Endodermal cell (in vitro differentiated cells): ENCODE measurements around the gene ABCC1. TPM values are rescaled to one million over a fixed set of nuclear protein-coding genes. Genes with fewer than 3 reads are reported as not detected.

ENCODE experiments used
- DNase-seq: peaks from one replicate; pipeline ENCODE4 v3.0.0-alpha.2; 2017
- H3K27ac ChIP-seq: 2 replicates; pipeline ENCODE4 v1.5.1; 2013; ENCODE audit warnings: mild to moderate bottlenecking, low read depth, low read length, moderate library complexity
- H3K27me3 ChIP-seq: 2 replicates; pipeline ENCODE4 v1.6.1; 2013; ENCODE audit warnings: mild to moderate bottlenecking, low read length, moderate library complexity; ENCODE audit not compliant: insufficient read depth, control insufficient read depth, poor library complexity, severe bottlenecking
- H3K36me3 ChIP-seq: 2 replicates; pipeline ENCODE4 v1.7.0; 2013; ENCODE audit warnings: mild to moderate bottlenecking, low read length, moderate library complexity; ENCODE audit not compliant: control insufficient read depth, insufficient read depth
- H3K4me1 ChIP-seq: one replicate; pipeline ENCODE4 v1.7.0; 2013; ENCODE audit warnings: low read length; ENCODE audit not compliant: control insufficient read depth, insufficient read depth
- H3K4me3 ChIP-seq: 2 replicates; pipeline ENCODE4 v1.5.1; 2013; ENCODE audit warnings: mild to moderate bottlenecking, low read length, moderate library complexity
- H3K9ac ChIP-seq: 2 replicates; pipeline ENCODE4 v1.6.1; 2013; ENCODE audit warnings: mild to moderate bottlenecking, low read length, moderate library complexity; ENCODE audit not compliant: poor library complexity, severe bottlenecking; ENCODE audit errors: extremely low read depth
- H3K9me3 ChIP-seq: 2 replicates; pipeline ENCODE4 v1.6.1; 2013; ENCODE audit warnings: mild to moderate bottlenecking, low read length, moderate library complexity; ENCODE audit not compliant: control insufficient read depth
- H3K27ac Mint-ChIP-seq: 2 replicates; pipeline ENCODE4 v1.8.0; 2020; ENCODE audit warnings: mixed read lengths
- H3K27me3 Mint-ChIP-seq: 2 replicates; pipeline ENCODE4 v1.8.0; 2021; ENCODE audit warnings: mild to moderate bottlenecking, mixed read lengths; ENCODE audit not compliant: insufficient read depth
- H3K36me3 Mint-ChIP-seq: 2 replicates; pipeline ENCODE4 v1.8.0; 2020; ENCODE audit warnings: low read depth, mixed read lengths
- H3K4me1 Mint-ChIP-seq: 2 replicates; pipeline ENCODE4 v1.8.0; 2020; ENCODE audit warnings: mixed read lengths
- H3K4me3 Mint-ChIP-seq: 2 replicates; pipeline ENCODE4 v1.8.0; 2020; ENCODE audit warnings: mild to moderate bottlenecking, moderate library complexity, mixed read lengths
- H3K9me3 Mint-ChIP-seq: 2 replicates; pipeline ENCODE4 v1.8.0; 2020; ENCODE audit warnings: mild to moderate bottlenecking, mixed read lengths
- WGBS, 2 experiments: methylation state at CpG; one replicate each; pipeline versions ENCODE4 v1.1.5 to v1.1.7; 2013; ENCODE audit warnings: missing lambda C conversion rate in 2 of 2, mixed read lengths in 1 of 2; ENCODE audit not compliant: insufficient coverage in 1 of 2, insufficient read length in 1 of 2; 5-methylcytosine and 5-hydroxymethylcytosine counted together
- total RNA-seq, 2 donors: library from RNA; stranded (reverse); fragmentation: NEBNext Ultra II Directional in 1 of 2; extraction: Animal tissue kit (Norgen Biotek cat#: 25700) in 1 of 2; gene quantifications; 2 replicates in 1 of 2; 3 replicates in 1 of 2; pipeline ENCODE4 v1.2.1, GENCODE V29; 2021
- TF ChIP-seq, protein P1 (sequence below): fragments of 200-600 bp; sonication (generic); conservative IDR thresholded peaks from 2 replicates; pipeline ENCODE4 v1.5.0; 2021; ENCODE audit warnings: antibody characterized with exemption, mild to moderate bottlenecking

Gene ABCC1
- total RNA-seq, 2 donors from 2014 or later: 47.1 to 51.2 TPM

DNA sequence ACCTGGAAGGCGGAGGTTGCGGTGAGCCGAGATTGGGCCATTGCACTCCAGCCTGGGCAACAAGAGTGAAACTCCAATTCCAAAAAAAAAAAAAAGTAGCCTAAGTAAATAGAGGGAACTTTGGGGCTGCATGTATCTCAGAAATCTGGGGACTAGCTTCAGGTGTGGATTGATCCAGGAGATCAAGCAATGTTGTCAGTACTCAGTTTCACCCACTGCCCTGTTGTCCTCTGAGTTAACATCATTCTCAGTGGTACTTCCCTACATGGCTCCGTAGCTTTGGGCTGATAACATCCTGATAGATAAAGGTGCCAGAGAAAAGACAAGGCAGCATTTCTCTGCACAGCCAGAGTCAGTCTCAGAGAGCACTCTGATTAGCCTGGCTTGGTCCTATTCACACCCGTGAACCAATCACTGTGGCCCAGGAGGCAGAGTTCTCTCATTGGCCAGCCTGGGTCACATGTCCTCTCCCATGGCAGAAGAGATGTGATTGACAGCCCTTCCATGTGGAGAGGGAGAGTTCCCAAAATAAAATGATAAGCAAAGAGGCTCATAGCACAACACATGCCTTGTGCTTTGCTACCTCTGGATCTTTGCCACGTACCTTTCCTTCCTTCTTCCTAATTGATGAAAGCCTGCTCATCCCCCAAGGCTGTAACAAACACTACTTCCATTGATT lies 99.6 kb downstream of the ABCC1 start:
- H3K36me3 Mint-ChIP-seq: peaks cover 65% of the 10 kb centered on the region
- no peak overlapping the region for H3K9ac ChIP-seq
- H3K36me3 ChIP-seq: peaks cover 57% of the 10 kb centered on the region
- H3K27ac ChIP-seq: no peak overlapping the region
- H3K27me3 Mint-ChIP-seq: no peaks in the 10 kb centered on the region
- WGBS, 2 experiments: 94% methylated on average over 4 to 6 of the region's 6 CpGs
- no peak overlapping the region for H3K4me3 ChIP-seq
- H3K27ac Mint-ChIP-seq: no peak overlapping the region
- no peaks in the 10 kb centered on the region for H3K4me1 Mint-ChIP-seq
- H3K9me3 Mint-ChIP-seq: no peaks in the 10 kb centered on the region
- H3K27me3 ChIP-seq: no peaks in the 10 kb centered on the region
- H3K4me1 ChIP-seq: no peaks in the 10 kb centered on the region
- TF ChIP-seq, protein P1, sequence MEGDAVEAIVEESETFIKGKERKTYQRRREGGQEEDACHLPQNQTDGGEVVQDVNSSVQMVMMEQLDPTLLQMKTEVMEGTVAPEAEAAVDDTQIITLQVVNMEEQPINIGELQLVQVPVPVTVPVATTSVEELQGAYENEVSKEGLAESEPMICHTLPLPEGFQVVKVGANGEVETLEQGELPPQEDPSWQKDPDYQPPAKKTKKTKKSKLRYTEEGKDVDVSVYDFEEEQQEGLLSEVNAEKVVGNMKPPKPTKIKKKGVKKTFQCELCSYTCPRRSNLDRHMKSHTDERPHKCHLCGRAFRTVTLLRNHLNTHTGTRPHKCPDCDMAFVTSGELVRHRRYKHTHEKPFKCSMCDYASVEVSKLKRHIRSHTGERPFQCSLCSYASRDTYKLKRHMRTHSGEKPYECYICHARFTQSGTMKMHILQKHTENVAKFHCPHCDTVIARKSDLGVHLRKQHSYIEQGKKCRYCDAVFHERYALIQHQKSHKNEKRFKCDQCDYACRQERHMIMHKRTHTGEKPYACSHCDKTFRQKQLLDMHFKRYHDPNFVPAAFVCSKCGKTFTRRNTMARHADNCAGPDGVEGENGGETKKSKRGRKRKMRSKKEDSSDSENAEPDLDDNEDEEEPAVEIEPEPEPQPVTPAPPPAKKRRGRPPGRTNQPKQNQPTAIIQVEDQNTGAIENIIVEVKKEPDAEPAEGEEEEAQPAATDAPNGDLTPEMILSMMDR: no peak
- H3K9me3 ChIP-seq: no peaks in the 10 kb centered on the region
- no peak overlapping the region for H3K4me3 Mint-ChIP-seq
- DNase-seq: peak; percentile 61

DNA sequence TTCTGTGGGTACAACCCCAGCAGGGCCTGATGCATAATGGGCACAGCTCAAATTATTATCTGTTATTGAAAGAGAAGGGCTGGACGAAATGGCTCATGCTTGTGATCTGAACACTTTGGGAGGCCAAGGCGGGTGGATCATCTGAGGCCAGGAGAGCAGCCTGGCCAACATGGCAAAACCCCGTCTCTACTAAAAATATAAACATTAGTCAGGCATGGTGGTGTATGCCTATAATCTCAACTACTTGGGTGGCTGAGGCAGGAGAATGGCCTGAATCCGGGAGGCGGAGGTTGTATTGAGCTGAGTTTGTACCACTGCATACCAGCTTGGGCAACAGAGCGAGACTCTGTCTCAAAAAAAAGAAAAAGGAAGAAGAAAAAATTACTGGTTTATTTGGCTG lies 100.7 kb downstream of the ABCC1 start:
- Histone ChIP-seq H3K27me3 (no peaks in the 10 kb centered on the region), H3K9me3 (no peaks in the 10 kb centered on the region), H3K27ac (no peak overlapping the region), H3K4me1 (no peaks in the 10 kb centered on the region), H3K4me3 (no peak overlapping the region), H3K36me3 (peaks cover 47% of the 10 kb centered on the region), H3K9ac (no peak overlapping the region)
- WGBS, 2 experiments: 90 to 94% methylated on average over 4 to 6 of the region's 6 CpGs
- Mint-ChIP-seq H3K4me3 (no peak overlapping the region), H3K9me3 (no peaks in the 10 kb centered on the region), H3K27ac (no peak overlapping the region), H3K27me3 (no peaks in the 10 kb centered on the region), H3K4me1 (no peaks in the 10 kb centered on the region), H3K36me3 (peaks cover 63% of the 10 kb centered on the region)
- no peak for DNase-seq
- TF ChIP-seq, protein P1: no peak

DNA sequence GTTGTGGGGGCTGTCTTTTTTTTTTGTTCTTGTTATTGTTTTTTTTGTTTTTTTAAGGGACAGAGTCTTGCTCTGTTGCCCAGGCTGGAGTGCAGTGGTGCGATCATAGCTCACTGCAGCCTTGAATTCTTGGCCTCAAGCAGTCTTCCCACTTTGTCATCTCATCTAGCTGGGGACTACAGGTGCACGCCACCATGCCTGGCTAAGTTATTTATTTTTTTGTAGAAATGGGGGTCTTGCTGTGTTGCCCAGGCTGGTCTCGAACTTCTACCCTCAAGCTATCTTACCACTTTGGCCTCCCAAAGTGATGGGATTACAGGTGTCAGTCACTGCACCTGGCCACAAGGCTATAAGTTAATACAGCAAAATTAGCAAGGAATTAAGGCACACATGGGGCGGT lies 101.7 kb downstream of the ABCC1 start:
- no peak overlapping the region for H3K27ac Mint-ChIP-seq
- Histone ChIP-seq H3K4me1 (no peaks in the 10 kb centered on the region), H3K9me3 (no peaks in the 10 kb centered on the region), H3K9ac (no peak overlapping the region), H3K27me3 (no peaks in the 10 kb centered on the region), H3K36me3 (peaks cover 47% of the 10 kb centered on the region), H3K4me3 (no peak overlapping the region), H3K27ac (no peak overlapping the region)
- 92 to 95% methylated on average over 3 to 4 of the region's 4 CpGs for WGBS, 2 experiments
- H3K4me1 Mint-ChIP-seq: no peaks in the 10 kb centered on the region
- H3K4me3 Mint-ChIP-seq: no peak overlapping the region
- H3K27me3 Mint-ChIP-seq: no peaks in the 10 kb centered on the region
- no peaks in the 10 kb centered on the region for H3K9me3 Mint-ChIP-seq
- DNase-seq: no peak
- TF ChIP-seq, protein P1: no peak
- H3K36me3 Mint-ChIP-seq: peaks cover 60% of the 10 kb centered on the region
